Neutrophil (primary cell): ENCODE data around the gene ATIC.

Experiments
- H3K27ac ChIP-seq: fragments of 200-600 bp; sonication (generic); 2 replicates; pipeline ENCODE4 v1.5.1; 2016; ENCODE audit warnings: mild to moderate bottlenecking, moderate library complexity
- H3K27me3 ChIP-seq: fragments of 200-600 bp; sonication (generic); 2 replicates; pipeline ENCODE4 v1.6.0; 2016; ENCODE audit warnings: mild to moderate bottlenecking
- H3K36me3 ChIP-seq: fragments of 200-600 bp; sonication (generic); 2 replicates; pipeline ENCODE4 v1.5.1; 2017
- H3K4me1 ChIP-seq, 2 experiments: fragments of 200-600 bp in 1 of 2; sonication (generic) in 1 of 2; 1 replicate in 1 of 2; 2 replicates in 1 of 2; pipeline versions ENCODE4 v1.5.1 to v1.6.1; 2013 to 2016; ENCODE audit warnings: low read depth in 1 of 2, low read length in 1 of 2, mild to moderate bottlenecking in 1 of 2, moderate library complexity in 1 of 2; ENCODE audit not compliant: control insufficient read depth in 1 of 2, insufficient read depth in 1 of 2
- H3K4me3 ChIP-seq, 2 experiments: fragments of 200-600 bp in 1 of 2; sonication (generic) in 1 of 2; 1 replicate in 1 of 2; 2 replicates in 1 of 2; pipeline ENCODE4 v1.5.1; 2013 to 2016; ENCODE audit warnings: low read depth in 1 of 2, low read length in 1 of 2, mild to moderate bottlenecking in 1 of 2, moderate library complexity in 1 of 2
- H3K9me3 ChIP-seq: fragments of 200-600 bp; sonication (generic); 2 replicates; pipeline ENCODE4 v1.5.1; 2016
- CTCF ChIP-seq: fragments of 200-600 bp; sonication (generic); IDR thresholded peaks from 2 replicates; pipeline ENCODE4 v1.5.1; 2016; ENCODE audit warnings: antibody characterized with exemption

The ATIC gene

GRCh38 chr2:215364157-215365155, 52.6 kb downstream of the ATIC start:
- H3K9me3 ChIP-seq, result no peaks in the 10 kb centered on the region
- H3K36me3 ChIP-seq, result no peaks in the 10 kb centered on the region
- H3K27ac ChIP-seq, result no peak overlapping the region
- H3K4me3 ChIP-seq, result no peak overlapping the region
- no peaks in the 10 kb centered on the region for H3K27me3 ChIP-seq
- H3K4me1 ChIP-seq, result no peaks in the 10 kb centered on the region
- no peak for TF ChIP-seq CTCF

GRCh38 chr2:215365184-215365658, 53.4 kb downstream of the ATIC start:
- H3K27me3 ChIP-seq, result no peaks in the 10 kb centered on the region
- no peak for TF ChIP-seq CTCF
- H3K9me3 ChIP-seq, result no peaks in the 10 kb centered on the region
- no peak overlapping the region for H3K4me3 ChIP-seq
- no peaks in the 10 kb centered on the region for H3K4me1 ChIP-seq
- H3K27ac ChIP-seq, result no peak overlapping the region
- no peaks in the 10 kb centered on the region for H3K36me3 ChIP-seq

GRCh38 chr2:215366440-215367032, 54.7 kb downstream of the ATIC start:
- Histone ChIP-seq H3K27ac (no peak overlapping the region), H3K9me3 (no peaks in the 10 kb centered on the region), H3K4me1 (no peaks in the 10 kb centered on the region), H3K36me3 (no peaks in the 10 kb centered on the region), H3K27me3 (no peaks in the 10 kb centered on the region), H3K4me3 (no peak overlapping the region)
- no peak for TF ChIP-seq CTCF

GRCh38 chr2:215367662-215368492, 56.0 kb downstream of the ATIC start:
- Histone ChIP-seq H3K4me3 (no peak overlapping the region), H3K9me3 (no peaks in the 10 kb centered on the region), H3K27ac (no peak overlapping the region), H3K27me3 (no peaks in the 10 kb centered on the region), H3K36me3 (no peaks in the 10 kb centered on the region), H3K4me1 (no peaks in the 10 kb centered on the region)
- TF ChIP-seq CTCF, result no peak

GRCh38 chr2:215368493-215368809, 56.6 kb downstream of the ATIC start:
- no peak for TF ChIP-seq CTCF
- Histone ChIP-seq H3K36me3 (no peaks in the 10 kb centered on the region), H3K27ac (no peak overlapping the region), H3K9me3 (no peaks in the 10 kb centered on the region), H3K4me3 (no peak overlapping the region), H3K27me3 (no peaks in the 10 kb centered on the region), H3K4me1 (no peaks in the 10 kb centered on the region)
